Measurements from ENCODE around the gene DNMBP.

DNA sequence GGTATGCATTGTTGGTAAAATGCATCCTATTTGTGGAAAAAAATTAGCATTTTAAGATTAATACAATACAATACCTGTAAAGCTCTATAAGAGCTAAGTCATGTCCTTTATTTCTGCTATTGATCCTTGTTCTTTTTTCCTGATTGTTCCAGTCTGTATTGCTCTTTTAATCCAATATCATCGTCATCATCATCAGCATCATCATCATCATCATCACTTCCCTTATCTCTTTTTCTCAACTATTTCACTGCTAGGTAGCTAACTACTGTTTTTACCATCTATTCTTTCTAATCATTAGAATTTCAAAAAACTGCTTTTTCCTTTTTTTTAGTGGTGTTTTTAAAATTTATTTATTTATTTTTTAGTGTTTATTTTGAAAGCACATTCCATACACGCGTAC is 156.1 kb downstream of the DNMBP start:
- TF ChIP-seq GATA2 (IDR thresholded peaks at IDR 0.05; ENCODE audit: low read depth, low read length) (no peak), GATA3 (IDR thresholded peaks at IDR 0.05; ENCODE audit: low read depth, low read length) (no peak)

Data from SH-SY5Y (cell line).